Measurements from ENCODE around the gene GFRA4.

Gene GFRA4

GRCh38 chr20:3674995-3675900 lies 12.0 kb upstream of the GFRA4 start:
- H3K27ac Mint-ChIP-seq, result no peak overlapping the region
- H3K27me3 Mint-ChIP-seq, result peaks cover 64 to 93% of the 10 kb centered on the region in 2 donors
- ATAC-seq (replicated peaks) (no peak), DNase-seq (no peak)
- peaks cover 9 to 16% of the 10 kb centered on the region in 2 donors for H3K4me1 Mint-ChIP-seq (ENCODE audit: low read depth in 2 of 2)
- no peak overlapping the region for H3K4me3 Mint-ChIP-seq
- H3K36me3 Mint-ChIP-seq (ENCODE audit: insufficient read depth), result peaks cover under 1% of the 10 kb centered on the region
- no peaks in the 10 kb centered on the region for H3K9me3 Mint-ChIP-seq

- peak overlapping the region in 1 of 2 donors; percentile 37 for H3K4me3 Mint-ChIP-seq
- DNase-seq, result no peak
- peaks cover 64 to 93% of the 10 kb centered on the region in 2 donors for H3K27me3 Mint-ChIP-seq
- peaks cover 3% of the 10 kb centered on the region for H3K36me3 Mint-ChIP-seq (ENCODE audit: insufficient read depth)
- H3K4me1 Mint-ChIP-seq (ENCODE audit: low read depth in 2 of 2), result peaks cover 14 to 21% of the 10 kb centered on the region in 2 donors
- no peaks in the 10 kb centered on the region for H3K9me3 Mint-ChIP-seq
- H3K27ac Mint-ChIP-seq, result peak overlapping the region in 1 of 2 donors; percentile 39
- no peak for ATAC-seq (replicated peaks)
Observed at GRCh38 chr20:3674447-3674846, 11.2 kb upstream of the GFRA4 start.

- Mint-ChIP-seq H3K27me3 (peaks cover 54 to 93% of the 10 kb centered on the region in 2 donors), H3K4me1 (ENCODE audit: low read depth in 2 of 2) (peaks cover 16 to 23% of the 10 kb centered on the region in 2 donors), H3K9me3 (no peaks in the 10 kb centered on the region), H3K27ac (no peak overlapping the region), H3K4me3 (peak overlapping the region in 1 of 2 donors; percentile 33), H3K36me3 (ENCODE audit: insufficient read depth) (peaks cover 3% of the 10 kb centered on the region)
- ATAC-seq (replicated peaks) (no peak), DNase-seq (no peak)
Observed at GRCh38 chr20:3673221-3674070, 10.2 kb upstream of the GFRA4 start.

- ATAC-seq (replicated peaks), result peak; percentile 37
- H3K9me3 Mint-ChIP-seq, result no peaks in the 10 kb centered on the region
- H3K4me3 Mint-ChIP-seq, result peak overlapping the region in 1 of 2 donors; percentile 33
- H3K27ac Mint-ChIP-seq, result no peak overlapping the region
- H3K4me1 Mint-ChIP-seq (ENCODE audit: low read depth in 2 of 2), result peaks cover 20 to 27% of the 10 kb centered on the region in 2 donors
- H3K27me3 Mint-ChIP-seq, result peaks cover 46 to 93% of the 10 kb centered on the region in 2 donors
- H3K36me3 Mint-ChIP-seq (ENCODE audit: insufficient read depth), result peaks cover 3% of the 10 kb centered on the region
- no peak for DNase-seq
Observed at GRCh38 chr20:3672547-3673171, 9.5 kb upstream of the GFRA4 start.

- DNase-seq (no peak), ATAC-seq (replicated peaks) (no peak)
- H3K4me3 Mint-ChIP-seq, result peak overlapping the region; percentile 8 to 33
- peaks cover 3% of the 10 kb centered on the region for H3K36me3 Mint-ChIP-seq (ENCODE audit: insufficient read depth)
- no peak overlapping the region for H3K27ac Mint-ChIP-seq
- H3K27me3 Mint-ChIP-seq, result peaks cover 46 to 90% of the 10 kb centered on the region in 2 donors
- no peaks in the 10 kb centered on the region for H3K9me3 Mint-ChIP-seq
- H3K4me1 Mint-ChIP-seq (ENCODE audit: low read depth in 2 of 2), result peaks cover 24 to 32% of the 10 kb centered on the region in 2 donors
Observed at GRCh38 chr20:3671986-3672546, 8.9 kb upstream of the GFRA4 start.

- H3K4me3 Mint-ChIP-seq, result peak overlapping the region in 1 of 2 donors; percentile 12
- no peaks in the 10 kb centered on the region for H3K9me3 Mint-ChIP-seq
- H3K36me3 Mint-ChIP-seq (ENCODE audit: insufficient read depth), result peaks cover 9% of the 10 kb centered on the region
- H3K27ac Mint-ChIP-seq, result no peak overlapping the region
- ATAC-seq (replicated peaks), result no peak
- H3K27me3 Mint-ChIP-seq, result peaks cover 38 to 79% of the 10 kb centered on the region in 2 donors
- DNase-seq, result no peak
- peaks cover 29 to 36% of the 10 kb centered on the region in 2 donors for H3K4me1 Mint-ChIP-seq (ENCODE audit: low read depth in 2 of 2)
Observed at GRCh38 chr20:3670945-3671344, 7.7 kb upstream of the GFRA4 start.

- peaks cover 14% of the 10 kb centered on the region for H3K36me3 Mint-ChIP-seq (ENCODE audit: insufficient read depth)
- H3K27ac Mint-ChIP-seq, result no peak overlapping the region
- H3K4me3 Mint-ChIP-seq, result no peak overlapping the region
- DNase-seq, result no peak
- no peak for ATAC-seq (replicated peaks)
- peaks cover 34 to 74% of the 10 kb centered on the region in 2 donors for H3K27me3 Mint-ChIP-seq
- peaks cover 33 to 40% of the 10 kb centered on the region in 2 donors for H3K4me1 Mint-ChIP-seq (ENCODE audit: low read depth in 2 of 2)
- H3K9me3 Mint-ChIP-seq, result no peaks in the 10 kb centered on the region
Observed at GRCh38 chr20:3670511-3670910, 7.3 kb upstream of the GFRA4 start.

- H3K4me1 Mint-ChIP-seq (ENCODE audit: low read depth in 2 of 2), result peaks cover 36 to 47% of the 10 kb centered on the region in 2 donors
- H3K27ac Mint-ChIP-seq, result no peak overlapping the region
- ATAC-seq (replicated peaks) (no peak), DNase-seq (no peak)
- peaks cover 20% of the 10 kb centered on the region for H3K36me3 Mint-ChIP-seq (ENCODE audit: insufficient read depth)
- peaks cover 28 to 69% of the 10 kb centered on the region in 2 donors for H3K27me3 Mint-ChIP-seq
- H3K4me3 Mint-ChIP-seq, result no peak overlapping the region
- H3K9me3 Mint-ChIP-seq, result no peaks in the 10 kb centered on the region
Observed at GRCh38 chr20:3669710-3670367, 6.6 kb upstream of the GFRA4 start.

GRCh38 chr20:3667434-3668037 lies 4.3 kb upstream of the GFRA4 start:
- peak overlapping the region; percentile 4 to 58 for H3K4me3 Mint-ChIP-seq
- H3K9me3 Mint-ChIP-seq, result no peaks in the 10 kb centered on the region
- H3K36me3 Mint-ChIP-seq (ENCODE audit: insufficient read depth), result peaks cover 20% of the 10 kb centered on the region
- no peak for ATAC-seq (replicated peaks)
- peaks cover 34 to 75% of the 10 kb centered on the region in 2 donors for H3K27me3 Mint-ChIP-seq
- H3K27ac Mint-ChIP-seq, result no peak overlapping the region
- H3K4me1 Mint-ChIP-seq (ENCODE audit: low read depth in 2 of 2), result peaks cover 36 to 51% of the 10 kb centered on the region in 2 donors
- no peak for DNase-seq

- H3K4me3 Mint-ChIP-seq, result no peak overlapping the region
- peaks cover 29 to 59% of the 10 kb centered on the region in 2 donors for H3K4me1 Mint-ChIP-seq (ENCODE audit: low read depth in 2 of 2)
- peaks cover 38 to 66% of the 10 kb centered on the region in 2 donors for H3K27me3 Mint-ChIP-seq
- peaks cover 17% of the 10 kb centered on the region for H3K36me3 Mint-ChIP-seq (ENCODE audit: insufficient read depth)
- H3K9me3 Mint-ChIP-seq, result no peaks in the 10 kb centered on the region
- ATAC-seq (replicated peaks) (no peak), DNase-seq (no peak)
- no peak overlapping the region for H3K27ac Mint-ChIP-seq
Observed at GRCh38 chr20:3663858-3664257, 659 bp upstream of the GFRA4 start.

GRCh38 chr20:3661814-3662665 lies 1.2 kb downstream of the GFRA4 start:
- peaks cover 20% of the 10 kb centered on the region for H3K36me3 Mint-ChIP-seq (ENCODE audit: insufficient read depth)
- peaks cover 48 to 70% of the 10 kb centered on the region in 2 donors for H3K27me3 Mint-ChIP-seq
- no peak overlapping the region for H3K27ac Mint-ChIP-seq
- no peaks in the 10 kb centered on the region for H3K9me3 Mint-ChIP-seq
- DNase-seq, result no peak
- peaks cover 22 to 52% of the 10 kb centered on the region in 2 donors for H3K4me1 Mint-ChIP-seq (ENCODE audit: low read depth in 2 of 2)
- ATAC-seq (replicated peaks), result no peak
- peak overlapping the region in 1 of 2 donors; percentile 67 for H3K4me3 Mint-ChIP-seq
